GM10266 (cell line): ENCODE results near the gene RUNX3.

ENCODE experiments used
- DNase-seq: peaks from one replicate; pipeline ENCODE4 v3.0.0; 2012; ENCODE audit errors: extremely low spot score
- TF ChIP-seq, protein P1 (sequence below): IDR thresholded peaks from 2 replicates; pipeline ENCODE4 v1.5.1; 2012; ENCODE audit warnings: mild to moderate bottlenecking, low read depth; ENCODE audit not compliant: control insufficient read depth, insufficient read depth; ENCODE audit errors: missing control alignments

RUNX3 gene

DNA sequence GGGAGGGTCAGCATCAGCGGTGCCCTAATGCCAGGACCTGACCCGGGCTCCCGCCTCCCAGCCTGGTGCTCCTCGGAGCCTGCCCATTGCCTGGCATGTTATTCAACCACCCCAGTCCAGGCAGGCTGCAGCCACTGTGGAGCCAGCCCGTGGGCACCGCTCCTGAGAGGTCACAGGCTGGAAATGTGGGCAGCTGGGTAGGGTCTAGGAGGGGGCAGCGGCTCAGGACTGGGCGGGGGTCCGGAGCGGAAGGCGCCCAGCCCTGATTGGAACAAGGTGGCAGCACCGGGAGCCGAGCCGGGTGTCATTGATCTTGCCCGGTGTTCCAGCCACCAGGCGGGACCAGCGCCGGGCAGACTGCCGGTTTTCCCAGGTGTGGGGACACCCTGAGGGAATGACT lies 12.7 kb upstream of the RUNX3 start:
- no peak for DNase-seq
- TF ChIP-seq, protein P1, sequence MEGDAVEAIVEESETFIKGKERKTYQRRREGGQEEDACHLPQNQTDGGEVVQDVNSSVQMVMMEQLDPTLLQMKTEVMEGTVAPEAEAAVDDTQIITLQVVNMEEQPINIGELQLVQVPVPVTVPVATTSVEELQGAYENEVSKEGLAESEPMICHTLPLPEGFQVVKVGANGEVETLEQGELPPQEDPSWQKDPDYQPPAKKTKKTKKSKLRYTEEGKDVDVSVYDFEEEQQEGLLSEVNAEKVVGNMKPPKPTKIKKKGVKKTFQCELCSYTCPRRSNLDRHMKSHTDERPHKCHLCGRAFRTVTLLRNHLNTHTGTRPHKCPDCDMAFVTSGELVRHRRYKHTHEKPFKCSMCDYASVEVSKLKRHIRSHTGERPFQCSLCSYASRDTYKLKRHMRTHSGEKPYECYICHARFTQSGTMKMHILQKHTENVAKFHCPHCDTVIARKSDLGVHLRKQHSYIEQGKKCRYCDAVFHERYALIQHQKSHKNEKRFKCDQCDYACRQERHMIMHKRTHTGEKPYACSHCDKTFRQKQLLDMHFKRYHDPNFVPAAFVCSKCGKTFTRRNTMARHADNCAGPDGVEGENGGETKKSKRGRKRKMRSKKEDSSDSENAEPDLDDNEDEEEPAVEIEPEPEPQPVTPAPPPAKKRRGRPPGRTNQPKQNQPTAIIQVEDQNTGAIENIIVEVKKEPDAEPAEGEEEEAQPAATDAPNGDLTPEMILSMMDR = no peak

DNA sequence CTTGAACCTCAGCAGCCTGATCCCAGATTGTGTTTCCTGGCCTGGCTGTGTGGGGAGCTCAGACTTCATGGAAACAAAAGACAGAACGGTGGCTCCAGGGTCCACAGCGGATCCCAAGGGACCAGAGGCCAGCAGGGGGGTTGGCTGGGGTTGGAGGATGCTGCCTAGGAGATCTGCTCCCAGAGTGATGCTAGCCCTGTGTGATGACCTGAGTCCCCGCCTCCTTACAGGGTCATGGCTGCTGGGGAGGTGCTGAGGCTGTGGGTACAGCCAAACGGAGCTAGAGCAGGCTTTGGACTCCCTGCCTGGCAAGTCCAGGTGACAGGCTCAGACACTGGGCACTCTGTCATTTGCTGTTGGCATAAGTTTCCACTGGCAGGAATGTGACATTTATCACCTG lies 11.5 kb upstream of the RUNX3 start:
- TF ChIP-seq, protein P1 = no peak
- no peak for DNase-seq

DNA sequence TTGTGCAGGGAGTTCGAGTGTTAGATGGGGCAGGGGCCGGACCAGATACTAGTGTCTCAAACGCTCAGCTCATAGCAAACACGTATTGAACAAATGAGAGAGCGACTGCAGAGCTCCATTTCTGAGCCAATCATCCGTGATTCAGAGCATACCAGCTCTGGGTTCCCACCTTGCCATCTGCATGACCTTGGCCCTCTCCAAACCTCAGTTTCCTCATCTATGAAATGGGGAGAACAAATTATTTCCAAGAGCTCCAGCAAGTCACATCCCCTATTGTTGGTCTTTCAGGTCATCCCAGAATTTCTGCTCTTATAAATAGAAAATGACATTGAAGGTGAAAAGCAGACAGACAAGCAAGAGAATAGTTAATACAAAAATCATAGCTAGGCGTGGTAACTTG lies 10.2 kb upstream of the RUNX3 start:
- no peak for DNase-seq
- TF ChIP-seq, protein P1 = no peak

DNA sequence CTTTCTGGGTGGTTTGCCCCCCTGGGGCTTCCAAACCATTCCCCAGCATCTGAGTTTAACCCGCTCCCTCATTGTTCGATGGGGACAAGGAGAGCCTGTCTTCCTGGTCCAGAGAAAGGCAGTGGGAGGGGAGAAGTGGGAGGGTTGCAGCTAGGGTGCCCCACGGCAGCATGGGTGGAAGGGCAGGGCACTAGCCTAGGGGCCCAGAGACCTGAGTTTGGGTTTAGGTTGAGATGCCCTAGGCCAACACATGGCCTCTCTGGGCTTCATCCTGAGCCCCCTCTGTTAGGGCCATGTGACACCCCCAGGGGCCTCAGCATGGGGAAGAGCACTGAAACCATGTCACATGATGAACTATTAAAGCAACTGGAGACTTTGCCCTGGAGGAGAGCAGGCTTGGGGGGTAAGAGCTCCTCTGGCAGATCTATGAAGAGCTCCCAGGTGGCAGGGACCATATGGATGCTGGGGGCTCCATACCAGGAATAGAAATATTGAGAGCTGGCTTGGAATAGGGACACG lies 9.7 kb upstream of the RUNX3 start:
- DNase-seq = no peak
- TF ChIP-seq, protein P1 = no peak

DNA sequence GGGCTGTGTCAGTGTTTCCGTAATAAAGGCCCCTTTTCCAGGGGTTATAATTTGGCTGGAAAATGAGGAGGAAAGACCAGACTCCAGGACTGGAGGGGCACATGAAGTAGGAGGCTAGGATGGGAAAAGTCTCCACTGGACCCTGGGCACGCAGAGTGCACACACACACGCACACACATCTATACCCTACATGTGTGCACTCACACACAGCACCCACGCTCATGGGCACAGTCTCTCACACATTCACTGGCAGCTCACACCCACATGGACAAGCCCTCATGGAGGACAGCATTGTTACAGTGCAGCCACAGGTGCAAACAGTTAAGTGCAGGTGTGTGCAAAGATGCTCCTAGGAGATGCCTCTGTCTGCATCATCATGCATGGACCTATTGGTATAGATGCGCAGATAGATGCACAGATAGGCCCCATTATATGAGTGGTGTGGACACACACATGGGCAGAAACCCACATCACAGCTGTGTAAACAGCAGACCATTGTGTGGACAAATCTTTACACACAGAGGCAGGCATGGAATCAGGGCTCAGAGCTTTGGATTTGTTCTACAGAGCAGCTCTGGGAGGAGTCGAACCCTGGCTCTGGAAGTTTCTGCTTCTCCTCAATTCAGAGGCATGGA lies 9.1 kb upstream of the RUNX3 start:
- DNase-seq = no peak
- TF ChIP-seq, protein P1 = no peak

DNA sequence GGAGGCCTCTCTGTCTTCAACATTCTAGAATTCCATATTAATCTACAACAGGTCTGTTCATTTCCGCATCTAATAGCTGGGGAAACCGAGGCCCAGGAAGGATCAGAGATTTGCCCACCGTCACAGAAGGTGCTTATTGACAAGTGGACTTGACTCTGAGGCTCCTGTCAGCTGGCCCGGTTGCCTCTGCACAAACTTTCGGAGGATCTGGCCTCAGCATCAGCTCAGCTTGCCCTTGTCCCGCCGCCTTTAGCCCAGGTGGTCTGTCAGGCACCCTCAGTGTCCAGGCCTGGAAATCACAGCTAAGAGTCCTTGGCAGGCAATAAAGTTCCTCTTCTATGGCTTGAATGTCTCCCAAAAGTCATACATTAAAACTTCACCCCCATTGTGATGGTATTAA lies 8.2 kb upstream of the RUNX3 start:
- TF ChIP-seq, protein P1 = no peak
- no peak for DNase-seq

DNA sequence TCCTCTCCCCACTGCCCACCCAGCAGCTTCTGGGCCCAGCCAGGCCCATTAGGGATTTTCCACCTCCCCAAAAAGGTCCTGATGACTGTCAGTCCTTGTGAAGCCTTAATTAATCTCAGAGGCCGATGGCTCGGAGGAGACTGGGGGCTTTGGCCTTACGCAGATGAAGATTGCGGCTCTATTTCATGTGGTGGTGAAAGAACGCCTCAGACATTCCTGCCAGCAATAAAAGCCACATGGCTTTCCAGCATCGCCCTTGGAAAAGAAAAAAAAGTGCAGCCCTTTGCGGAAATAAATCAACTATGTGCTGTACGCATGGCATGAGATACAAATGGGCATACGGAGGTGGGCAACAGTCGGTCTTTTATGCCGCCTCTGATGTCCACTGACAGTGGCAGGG lies 6.6 kb upstream of the RUNX3 start:
- TF ChIP-seq, protein P1 = no peak
- DNase-seq = no peak
